Bronchial epithelial cell (primary cell): ENCODE data around the gene GLRA3. TPM values are rescaled to one million over a fixed set of nuclear protein-coding genes. Genes with fewer than 3 reads are reported as not detected.

Source experiments
- DNase-seq: peaks from one replicate; pipeline ENCODE4 v3.0.0-alpha.2; 2010; ENCODE audit warnings: low read depth
- FAIRE-seq: peaks from 2 replicates; lab custom pipeline; 2011; peaks lifted over from hg19 to GRCh38; lab: Jason Lieb, UNC
- H3K27me3 ChIP-seq: 2 replicates; pipeline ENCODE4 v1.5.1; 2011; ENCODE audit warnings: low read length; ENCODE audit not compliant: control insufficient read depth, insufficient read depth
- H3K36me3 ChIP-seq: 2 replicates; pipeline ENCODE4 v1.5.1; 2011; ENCODE audit warnings: low read length; ENCODE audit not compliant: control insufficient read depth, insufficient read depth
- H3K4me3 ChIP-seq: 2 replicates; pipeline ENCODE4 v1.5.1; 2011; ENCODE audit warnings: mild to moderate bottlenecking, low read depth, low read length, control low read depth
- CTCF ChIP-seq: IDR thresholded peaks from 2 replicates; pipeline ENCODE4 v1.5.1; 2011; ENCODE audit warnings: mild to moderate bottlenecking, moderate library complexity, low read length, control low read depth, inconsistent platforms; ENCODE audit not compliant: insufficient read depth, severe bottlenecking
- total RNA-seq: library from RNA; depleted of rRNA; stranded (reverse); fragments of >200 nt; gene quantifications from 2 replicates; pipeline ENCODE4 v1.2.1, GENCODE V29; 2014

GLRA3 gene
- total RNA-seq, 1 donor from 2014 or later = not detected

GRCh38 chr4:174734181-174734580 is 94.9 kb downstream of the GLRA3 start:
- DNase-seq (no peak), FAIRE-seq (no peak)
- no peaks in the 10 kb centered on the region for H3K27me3 ChIP-seq
- no peak overlapping the region for H3K4me3 ChIP-seq
- H3K36me3 ChIP-seq = no peaks in the 10 kb centered on the region
- no peak for TF ChIP-seq CTCF

- no peak for DNase-seq
- no peak overlapping the region for H3K4me3 ChIP-seq
- no peaks in the 10 kb centered on the region for H3K27me3 ChIP-seq
- FAIRE-seq = no peak
- no peaks in the 10 kb centered on the region for H3K36me3 ChIP-seq
- no peak for TF ChIP-seq CTCF
Measured at GRCh38 chr4:174717828-174718227, 111.2 kb downstream of the GLRA3 start.

DNA sequence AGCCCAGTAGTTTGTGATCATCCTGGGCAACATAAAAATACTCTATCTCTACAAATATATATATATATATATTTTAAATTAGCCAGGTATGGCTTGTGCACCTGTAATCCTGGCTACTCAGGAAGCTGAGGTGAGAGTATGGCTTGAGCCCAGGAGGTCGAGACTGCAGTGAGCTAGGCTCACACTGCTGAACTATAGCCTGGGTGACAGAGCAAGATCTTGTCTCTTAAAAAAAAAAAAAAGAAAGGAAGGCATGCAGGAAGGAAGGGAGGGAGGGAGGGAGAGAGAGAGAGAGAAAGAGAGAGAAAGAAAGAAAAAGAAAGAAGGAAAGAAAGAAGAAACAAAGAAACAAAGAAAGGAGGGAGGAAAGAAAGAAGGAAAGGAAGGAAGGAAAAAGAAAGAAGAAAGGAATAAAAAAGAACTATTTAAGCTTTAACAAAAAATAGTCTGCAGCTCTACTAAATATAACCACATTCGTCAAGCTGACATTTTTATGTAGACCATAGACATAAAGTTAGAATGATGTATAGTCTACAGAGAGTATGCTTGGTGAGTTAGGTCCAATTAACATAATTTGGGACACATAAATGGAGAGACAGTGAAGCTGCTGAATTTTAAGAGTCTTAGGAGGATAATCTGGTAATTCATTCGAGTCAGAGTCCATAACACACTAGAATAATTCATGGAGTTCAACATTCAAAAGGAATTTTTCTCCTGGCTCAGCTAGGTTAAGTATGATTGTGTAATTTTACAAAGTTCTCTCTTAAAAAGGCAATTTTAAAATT is 111.9 kb downstream of the GLRA3 start:
- TF ChIP-seq CTCF = no peak
- FAIRE-seq = no peak
- H3K36me3 ChIP-seq = no peaks in the 10 kb centered on the region
- no peaks in the 10 kb centered on the region for H3K27me3 ChIP-seq
- H3K4me3 ChIP-seq = no peak overlapping the region
- no peak for DNase-seq

DNA sequence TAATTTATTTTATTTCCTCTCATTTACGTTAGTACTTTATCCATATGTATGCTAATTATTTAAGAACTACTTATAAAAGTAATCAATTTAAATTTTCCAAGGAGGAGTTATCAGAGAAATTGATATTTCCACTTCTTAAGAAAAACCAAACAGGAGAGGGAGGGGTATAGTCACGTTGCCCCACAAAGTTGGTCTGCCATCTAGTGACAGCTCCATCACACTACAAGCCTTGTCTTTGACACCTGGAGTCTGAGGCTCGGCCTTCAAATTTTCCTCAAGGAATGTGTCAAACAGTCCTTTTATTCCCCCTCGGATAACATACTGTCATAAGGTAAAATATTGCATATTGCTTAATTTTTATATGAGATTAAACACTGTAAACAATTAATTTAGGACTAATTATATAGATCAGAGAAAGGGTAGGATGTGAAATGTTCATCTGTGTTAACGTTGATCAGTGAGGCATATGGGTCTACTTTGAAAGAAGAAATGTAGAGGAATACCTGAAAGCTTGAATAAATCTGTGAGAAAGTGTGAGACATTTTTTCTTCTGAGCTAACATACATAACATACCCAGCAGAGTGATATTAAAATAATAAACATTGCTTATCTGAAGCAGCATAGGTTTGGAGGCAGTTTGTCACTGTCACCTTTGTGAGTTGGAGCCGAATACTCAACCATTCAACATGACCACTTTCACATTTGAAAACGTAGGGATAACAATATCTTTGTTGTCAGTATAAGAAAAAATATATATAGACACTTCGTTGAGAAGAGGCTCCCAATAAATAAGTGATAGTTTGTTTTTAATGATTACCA is 114.4 kb downstream of the GLRA3 start:
- H3K27me3 ChIP-seq = no peaks in the 10 kb centered on the region
- peak; percentile 64 for DNase-seq
- peak; percentile 82 for TF ChIP-seq CTCF
- no peak for FAIRE-seq
- no peaks in the 10 kb centered on the region for H3K36me3 ChIP-seq
- no peak overlapping the region for H3K4me3 ChIP-seq

DNA sequence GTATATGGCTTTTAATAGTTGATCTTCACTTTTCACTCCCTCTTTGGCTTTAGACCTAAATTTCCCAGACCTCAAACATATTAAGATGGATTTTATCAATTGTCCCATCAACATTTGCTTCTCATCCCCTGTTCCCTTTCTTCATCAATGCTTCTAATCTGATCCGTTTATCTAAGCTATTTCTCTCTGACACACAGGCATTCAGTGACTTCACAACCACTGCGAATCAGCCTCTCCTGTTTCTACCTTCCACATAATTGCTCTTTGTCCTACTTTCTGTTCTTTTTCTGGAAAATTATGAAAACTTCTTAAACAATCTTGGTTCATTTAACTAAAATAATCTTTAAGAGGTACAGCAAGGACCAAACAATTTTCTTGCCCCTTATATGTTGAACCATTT is 115.2 kb downstream of the GLRA3 start:
- Histone ChIP-seq H3K27me3 (no peaks in the 10 kb centered on the region), H3K4me3 (no peak overlapping the region), H3K36me3 (no peaks in the 10 kb centered on the region)
- FAIRE-seq = no peak
- no peak for DNase-seq
- TF ChIP-seq CTCF = no peak
